ENCODE measurements around the gene ACTR1A. TPM values are rescaled to one million over a fixed set of nuclear protein-coding genes. Genes with fewer than 3 reads are reported as not detected.
"Not testable (repeated sequence)": the region's sequence is repeated elsewhere in the genome, so short reads cannot be mapped to it uniquely, and the experiment has no call there.

Gene ACTR1A
- total RNA-seq, 1 donor from 2014 or later = 151 TPM

- DNase-seq (ENCODE audit: low read depth) = no peak
- Histone ChIP-seq H3K4me3 (ENCODE audit: low read depth, low read length) (no peak overlapping the region), H3K36me3 (ENCODE audit: control insufficient read depth, insufficient read depth, low read length) (no peaks in the 10 kb centered on the region), H3K27me3 (ENCODE audit: control insufficient read depth, insufficient read depth, low read length) (no peaks in the 10 kb centered on the region)
- no peak for TF ChIP-seq CTCF (IDR thresholded peaks at IDR 0.05; ENCODE audit: insufficient read depth, low read length, poor library complexity, severe bottlenecking)
Measured at GRCh38 chr10:102535481-102536147, 33.1 kb upstream of the ACTR1A start.

DNA sequence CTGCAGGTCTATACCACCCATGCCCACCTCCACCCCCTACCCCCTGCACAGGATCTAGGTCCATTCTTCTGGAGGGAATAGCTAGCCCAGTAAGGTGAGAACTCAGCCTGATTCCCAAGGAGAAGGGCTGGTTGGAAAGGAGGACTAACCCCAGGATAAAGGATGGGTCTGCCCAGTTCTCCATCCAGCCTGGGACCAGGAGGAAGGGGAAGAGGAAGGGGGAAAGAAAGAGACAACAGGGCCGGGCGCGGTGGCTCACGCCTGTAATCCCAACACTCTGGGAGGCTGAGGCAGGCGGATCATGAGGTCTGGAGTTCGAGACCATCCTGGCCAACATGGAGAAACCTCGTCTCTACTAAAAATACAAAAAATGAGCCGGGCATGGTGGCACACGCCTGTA lies 32.5 kb upstream of the ACTR1A start:
- H3K4me3 ChIP-seq (ENCODE audit: low read depth, low read length); H3K36me3 ChIP-seq (ENCODE audit: control insufficient read depth, insufficient read depth, low read length): not testable (repeated sequence)

GRCh38 chr10:102534333-102534732 lies 31.8 kb upstream of the ACTR1A start:
- no peak overlapping the region for H3K4me3 ChIP-seq (ENCODE audit: low read depth, low read length)
- no peaks in the 10 kb centered on the region for H3K27me3 ChIP-seq (ENCODE audit: control insufficient read depth, insufficient read depth, low read length)
- no peak for DNase-seq (ENCODE audit: low read depth)
- H3K36me3 ChIP-seq (ENCODE audit: control insufficient read depth, insufficient read depth, low read length) = no peaks in the 10 kb centered on the region
- no peak for TF ChIP-seq CTCF (IDR thresholded peaks at IDR 0.05; ENCODE audit: insufficient read depth, low read length, poor library complexity, severe bottlenecking)

More for the DNA sequence above, 32.5 kb upstream of the ACTR1A start:
- H3K27me3 ChIP-seq (ENCODE audit: control insufficient read depth, insufficient read depth, low read length); DNase-seq (ENCODE audit: low read depth): not testable (repeated sequence)

- Histone ChIP-seq H3K27me3 (ENCODE audit: control insufficient read depth, insufficient read depth, low read length) (no peaks in the 10 kb centered on the region), H3K4me3 (ENCODE audit: low read depth, low read length) (no peak overlapping the region), H3K36me3 (ENCODE audit: control insufficient read depth, insufficient read depth, low read length) (no peaks in the 10 kb centered on the region)
- DNase-seq (ENCODE audit: low read depth) = no peak
- TF ChIP-seq CTCF (IDR thresholded peaks at IDR 0.05; ENCODE audit: insufficient read depth, low read length, poor library complexity, severe bottlenecking) = no peak
Measured at GRCh38 chr10:102527546-102527945, 25.0 kb upstream of the ACTR1A start.

DNA sequence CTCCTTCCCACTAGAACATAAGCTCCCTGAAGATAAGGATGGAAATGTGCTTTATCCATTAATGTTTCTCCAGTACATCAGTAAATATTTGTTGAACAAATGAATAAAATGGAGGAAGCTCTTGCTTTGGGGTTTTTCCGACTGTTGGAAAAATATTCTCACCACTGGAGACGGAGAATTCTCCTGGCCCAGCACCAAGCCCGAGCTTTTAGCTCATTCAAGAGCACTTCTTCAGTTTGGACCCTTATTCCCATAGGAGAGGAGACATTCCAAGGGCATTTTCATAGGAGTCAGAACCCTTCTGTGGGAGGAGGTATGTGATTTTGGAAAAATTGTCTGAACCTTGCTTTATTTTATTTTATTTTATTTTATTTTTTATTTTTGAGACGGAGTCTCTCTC lies 22.2 kb upstream of the ACTR1A start:
- Histone ChIP-seq H3K4me3 (ENCODE audit: low read depth, low read length) (no peak overlapping the region), H3K36me3 (ENCODE audit: control insufficient read depth, insufficient read depth, low read length) (no peaks in the 10 kb centered on the region), H3K27me3 (ENCODE audit: control insufficient read depth, insufficient read depth, low read length) (no peaks in the 10 kb centered on the region)
- no peak for TF ChIP-seq CTCF (IDR thresholded peaks at IDR 0.05; ENCODE audit: insufficient read depth, low read length, poor library complexity, severe bottlenecking)
- DNase-seq (ENCODE audit: low read depth) = no peak

- Histone ChIP-seq H3K27me3 (ENCODE audit: control insufficient read depth, insufficient read depth, low read length) (no peaks in the 10 kb centered on the region), H3K4me3 (ENCODE audit: low read depth, low read length) (no peak overlapping the region), H3K36me3 (ENCODE audit: control insufficient read depth, insufficient read depth, low read length) (no peaks in the 10 kb centered on the region)
- DNase-seq (ENCODE audit: low read depth) = no peak
- TF ChIP-seq CTCF (IDR thresholded peaks at IDR 0.05; ENCODE audit: insufficient read depth, low read length, poor library complexity, severe bottlenecking) = no peak
Measured at GRCh38 chr10:102523250-102524029, 20.9 kb upstream of the ACTR1A start.

All from kidney epithelial cell (primary cell).